Cardiac muscle cell (in vitro differentiated cells and primary cell): ENCODE data around the gene MEGF11. TPM values are rescaled to one million over a fixed set of nuclear protein-coding genes. Genes with fewer than 3 reads are reported as not detected.

Experiments used
- DNase-seq, 2 donors: peaks; one replicate each; pipeline versions ENCODE4 v3.0.0 to v3.0.0-alpha.2; 2010 to 2017; ENCODE audit warnings: low read depth in 1 of 2, low spot score in 1 of 2
- H3K27ac ChIP-seq: fragments of 200-600 bp; sonication (generic); 2 replicates; pipeline ENCODE4 v1.5.1; 2016
- H3K27me3 ChIP-seq: fragments of 200-600 bp; sonication (generic); 2 replicates; pipeline ENCODE4 v1.6.0; 2016; ENCODE audit warnings: control low read depth
- H3K36me3 ChIP-seq: fragments of 200-600 bp; sonication (generic); 2 replicates; pipeline ENCODE4 v1.5.1; 2016; ENCODE audit warnings: control low read depth
- H3K4me1 ChIP-seq: fragments of 200-600 bp; sonication (generic); 2 replicates; pipeline ENCODE4 v1.8.1; 2017; ENCODE audit warnings: low read depth, mild to moderate bottlenecking, mixed run types
- H3K4me3 ChIP-seq: fragments of 200-600 bp; sonication (generic); 2 replicates; pipeline ENCODE4 v1.5.1; 2016; ENCODE audit warnings: mild to moderate bottlenecking
- H3K9me3 ChIP-seq: fragments of 200-600 bp; sonication (generic); 2 replicates; pipeline ENCODE4 v1.5.1; 2017; ENCODE audit warnings: low read depth, mild to moderate bottlenecking, control low read depth
- CTCF ChIP-seq: IDR thresholded peaks from 2 replicates; pipeline ENCODE4 v1.5.1; 2012; ENCODE audit warnings: low read depth, mild to moderate bottlenecking, low read length
- polyA plus RNA-seq: library from polyadenylated mRNA; unstranded; fragments of >200 nt; fragmentation: Nextera tagmentation; extraction: Ambion mirVana; gene quantifications from 2 replicates; pipeline ENCODE4 v1.2.1, GENCODE V29; 2016
- total RNA-seq: library from RNA; depleted of rRNA; stranded (reverse); fragments of >200 nt; gene quantifications from 2 replicates; pipeline ENCODE4 v1.2.3, GENCODE V29; 2016

MEGF11 gene
- total and polyA plus RNA-seq, 2 experiments from 2014 or later = 0.30 TPM; not detected in 1

- TF ChIP-seq CTCF = no peak
- no peaks in the 10 kb centered on the region for H3K27me3 ChIP-seq
- H3K9me3 ChIP-seq = no peaks in the 10 kb centered on the region
- no peak for DNase-seq
- H3K4me3 ChIP-seq = no peak overlapping the region
- H3K27ac ChIP-seq = no peak overlapping the region
- peaks cover 4% of the 10 kb centered on the region for H3K4me1 ChIP-seq
- H3K36me3 ChIP-seq = no peaks in the 10 kb centered on the region
Measured at GRCh38 chr15:66051833-66052232, 201.7 kb downstream of the MEGF11 start.

GRCh38 chr15:66050264-66050663, 203.3 kb downstream of the MEGF11 start:
- H3K9me3 ChIP-seq = no peaks in the 10 kb centered on the region
- no peaks in the 10 kb centered on the region for H3K27me3 ChIP-seq
- no peak overlapping the region for H3K27ac ChIP-seq
- TF ChIP-seq CTCF = no peak
- H3K4me1 ChIP-seq = peaks cover 4% of the 10 kb centered on the region
- no peak overlapping the region for H3K4me3 ChIP-seq
- DNase-seq = no peak
- no peaks in the 10 kb centered on the region for H3K36me3 ChIP-seq

GRCh38 chr15:66049353-66049752, 204.2 kb downstream of the MEGF11 start:
- H3K4me1 ChIP-seq = peaks cover 4% of the 10 kb centered on the region
- H3K9me3 ChIP-seq = no peaks in the 10 kb centered on the region
- H3K4me3 ChIP-seq = no peak overlapping the region
- H3K27ac ChIP-seq = no peak overlapping the region
- no peak for TF ChIP-seq CTCF
- no peaks in the 10 kb centered on the region for H3K27me3 ChIP-seq
- no peak for DNase-seq
- H3K36me3 ChIP-seq = no peaks in the 10 kb centered on the region

- H3K27ac ChIP-seq = no peak overlapping the region
- H3K4me1 ChIP-seq = peaks cover 4% of the 10 kb centered on the region
- peak in 1 of 2 donors; percentile 23 for DNase-seq
- no peaks in the 10 kb centered on the region for H3K9me3 ChIP-seq
- no peak overlapping the region for H3K4me3 ChIP-seq
- no peaks in the 10 kb centered on the region for H3K27me3 ChIP-seq
- no peaks in the 10 kb centered on the region for H3K36me3 ChIP-seq
- TF ChIP-seq CTCF = no peak
Measured at GRCh38 chr15:66047321-66048024, 206.1 kb downstream of the MEGF11 start.

GRCh38 chr15:66046751-66047150, 206.8 kb downstream of the MEGF11 start:
- Histone ChIP-seq H3K27ac (no peak overlapping the region), H3K27me3 (no peaks in the 10 kb centered on the region), H3K4me3 (no peak overlapping the region), H3K36me3 (no peaks in the 10 kb centered on the region), H3K9me3 (no peaks in the 10 kb centered on the region), H3K4me1 (peaks cover 4% of the 10 kb centered on the region)
- TF ChIP-seq CTCF = no peak
- no peak for DNase-seq

GRCh38 chr15:66046326-66046725, 207.2 kb downstream of the MEGF11 start:
- DNase-seq = no peak
- no peak for TF ChIP-seq CTCF
- H3K36me3 ChIP-seq = no peaks in the 10 kb centered on the region
- peaks cover 4% of the 10 kb centered on the region for H3K4me1 ChIP-seq
- H3K9me3 ChIP-seq = no peaks in the 10 kb centered on the region
- H3K4me3 ChIP-seq = no peak overlapping the region
- no peak overlapping the region for H3K27ac ChIP-seq
- H3K27me3 ChIP-seq = no peaks in the 10 kb centered on the region
